ENCODE data around the gene CFAP161. TPM values are rescaled to one million over a fixed set of nuclear protein-coding genes. Genes with fewer than 3 reads are reported as not detected.

Gene CFAP161, protein sequence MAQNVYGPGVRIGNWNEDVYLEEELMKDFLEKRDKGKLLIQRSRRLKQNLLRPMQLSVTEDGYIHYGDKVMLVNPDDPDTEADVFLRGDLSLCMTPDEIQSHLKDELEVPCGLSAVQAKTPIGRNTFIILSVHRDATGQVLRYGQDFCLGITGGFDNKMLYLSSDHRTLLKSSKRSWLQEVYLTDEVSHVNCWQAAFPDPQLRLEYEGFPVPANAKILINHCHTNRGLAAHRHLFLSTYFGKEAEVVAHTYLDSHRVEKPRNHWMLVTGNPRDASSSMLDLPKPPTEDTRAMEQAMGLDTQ
- not detected in 2 replicates for total RNA-seq

- no peak within 1 kb of the TSS for H3K27ac Mint-ChIP-seq
- no peaks in the 10 kb centered on the region for H3K4me1 Mint-ChIP-seq
- peak within 1 kb of the TSS; percentile 15 for H3K4me3 Mint-ChIP-seq
- H3K27me3 Mint-ChIP-seq, result peaks cover 58% of the 10 kb centered on the region
- peak; percentile 62 for DNase-seq
- no peaks in the 10 kb centered on the region for H3K36me3 Mint-ChIP-seq (ENCODE audit: low read depth)
- H3K9me3 Mint-ChIP-seq, result peaks cover 5% of the 10 kb centered on the region
- intact Hi-C loops (cut with micrococcal nuclease), result no loop called here
Observed at GRCh38 chr15:81133782-81134461, at the start of gene CFAP161. CFAP161 (plus strand) TSS chr15:81134270; CDS start chr15:81134330, 60 bp downstream.

DNA sequence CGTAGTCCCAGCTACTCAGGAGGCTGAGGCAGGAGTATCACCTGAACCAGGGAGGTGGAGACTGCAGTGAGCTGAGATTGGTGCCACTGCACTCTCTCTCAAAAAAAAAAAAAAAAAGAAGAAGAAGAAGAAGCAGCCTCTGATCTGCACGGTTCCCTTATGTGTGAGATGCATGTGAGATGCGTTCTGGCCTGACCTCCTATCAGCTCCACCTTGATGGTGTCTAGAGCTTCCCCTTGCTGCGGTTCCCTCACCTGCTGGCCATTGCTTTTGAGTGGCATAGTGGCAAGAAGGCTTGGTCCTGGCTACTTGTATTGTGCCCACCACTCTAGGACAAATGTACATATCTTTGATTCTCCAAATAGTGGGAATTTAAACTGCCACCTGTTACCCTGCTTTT is 49.4 kb upstream of the CFAP161 start:
- Mint-ChIP-seq H3K9me3 (no peaks in the 10 kb centered on the region), H3K27me3 (peaks cover 13% of the 10 kb centered on the region), H3K27ac (no peak overlapping the region), H3K36me3 (ENCODE audit: low read depth) (no peaks in the 10 kb centered on the region), H3K4me1 (peaks cover 11% of the 10 kb centered on the region), H3K4me3 (no peak overlapping the region)
- intact Hi-C loops (cut with micrococcal nuclease), result no loop called here
- no peak for DNase-seq

DNA sequence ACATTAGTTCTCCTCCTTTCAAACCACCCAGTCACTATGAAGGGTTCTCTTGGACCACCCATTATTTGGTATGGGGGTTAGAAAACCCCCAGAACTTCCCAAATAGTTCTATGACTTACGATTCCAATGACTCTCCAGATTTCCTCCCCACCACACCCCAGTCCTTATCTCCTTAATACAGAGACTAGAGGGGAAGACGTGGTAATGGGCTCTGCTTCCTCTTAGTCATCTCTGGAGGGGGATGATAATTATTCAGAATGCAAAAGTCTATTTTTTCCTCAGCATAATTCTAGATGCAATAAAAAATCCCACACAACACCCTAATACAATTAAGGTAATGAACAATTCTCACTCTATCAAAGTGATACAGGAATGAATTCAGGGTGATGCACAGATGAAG is 48.9 kb upstream of the CFAP161 start:
- H3K36me3 Mint-ChIP-seq (ENCODE audit: low read depth), result no peaks in the 10 kb centered on the region
- H3K4me3 Mint-ChIP-seq, result no peak overlapping the region
- H3K27me3 Mint-ChIP-seq, result peaks cover 16% of the 10 kb centered on the region
- H3K4me1 Mint-ChIP-seq, result peaks cover 11% of the 10 kb centered on the region
- DNase-seq, result no peak
- H3K9me3 Mint-ChIP-seq, result no peaks in the 10 kb centered on the region
- H3K27ac Mint-ChIP-seq, result no peak overlapping the region
- intact Hi-C loops (cut with micrococcal nuclease), result no loop called here

DNA sequence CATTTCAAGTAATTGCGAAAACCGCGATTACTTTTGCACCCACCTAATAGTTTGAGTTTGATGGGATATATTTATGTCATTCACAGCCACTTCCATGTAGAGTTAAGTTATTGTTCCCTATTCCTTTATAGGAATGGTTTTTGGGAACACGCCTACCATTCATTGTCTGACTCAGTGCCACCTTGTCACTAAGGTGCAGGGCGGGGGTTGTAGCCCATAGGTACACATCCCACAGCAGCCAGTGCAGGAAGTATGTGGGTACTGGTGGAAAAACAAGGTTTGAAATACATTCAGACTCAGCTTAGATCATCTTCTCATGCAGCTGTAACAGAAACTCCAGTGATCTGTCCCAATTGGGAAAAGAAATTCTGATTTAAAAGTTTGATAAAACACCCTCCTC is 48.2 kb upstream of the CFAP161 start:
- DNase-seq, result no peak
- intact Hi-C loops (cut with micrococcal nuclease), result no loop called here
- no peak overlapping the region for H3K27ac Mint-ChIP-seq

GRCh38 chr15:81087066-81087465 is 47.0 kb upstream of the CFAP161 start:
- Mint-ChIP-seq H3K36me3 (ENCODE audit: low read depth) (no peaks in the 10 kb centered on the region), H3K9me3 (peaks cover 2% of the 10 kb centered on the region), H3K4me3 (no peak overlapping the region), H3K27me3 (peaks cover 20% of the 10 kb centered on the region), H3K27ac (no peak overlapping the region), H3K4me1 (peaks cover 11% of the 10 kb centered on the region)
- DNase-seq, result no peak
- intact Hi-C loops (cut with micrococcal nuclease), result no loop called here

More for the DNA sequence above, 48.2 kb upstream of the CFAP161 start:
- Mint-ChIP-seq H3K36me3 (ENCODE audit: low read depth) (no peaks in the 10 kb centered on the region), H3K4me3 (no peak overlapping the region), H3K4me1 (peaks cover 11% of the 10 kb centered on the region), H3K27me3 (peaks cover 20% of the 10 kb centered on the region), H3K9me3 (no peaks in the 10 kb centered on the region)

- peaks cover 25% of the 10 kb centered on the region for H3K27me3 Mint-ChIP-seq
- peaks cover 8% of the 10 kb centered on the region for H3K9me3 Mint-ChIP-seq
- H3K4me1 Mint-ChIP-seq, result peaks cover 14% of the 10 kb centered on the region
- intact Hi-C loops (cut with micrococcal nuclease), result no loop called here
- H3K36me3 Mint-ChIP-seq (ENCODE audit: low read depth), result no peaks in the 10 kb centered on the region
- no peak overlapping the region for H3K27ac Mint-ChIP-seq
- no peak for DNase-seq
- H3K4me3 Mint-ChIP-seq, result no peak overlapping the region
Observed at GRCh38 chr15:81087694-81088093, 46.4 kb upstream of the CFAP161 start.

- Mint-ChIP-seq H3K27me3 (peaks cover 31% of the 10 kb centered on the region), H3K36me3 (ENCODE audit: low read depth) (no peaks in the 10 kb centered on the region), H3K9me3 (peaks cover 10% of the 10 kb centered on the region), H3K4me1 (peaks cover 15% of the 10 kb centered on the region), H3K27ac (no peak overlapping the region), H3K4me3 (no peak overlapping the region)
- intact Hi-C loops (cut with micrococcal nuclease), result no loop called here
- no peak for DNase-seq
Observed at GRCh38 chr15:81088470-81089013, 45.5 kb upstream of the CFAP161 start.

DNA sequence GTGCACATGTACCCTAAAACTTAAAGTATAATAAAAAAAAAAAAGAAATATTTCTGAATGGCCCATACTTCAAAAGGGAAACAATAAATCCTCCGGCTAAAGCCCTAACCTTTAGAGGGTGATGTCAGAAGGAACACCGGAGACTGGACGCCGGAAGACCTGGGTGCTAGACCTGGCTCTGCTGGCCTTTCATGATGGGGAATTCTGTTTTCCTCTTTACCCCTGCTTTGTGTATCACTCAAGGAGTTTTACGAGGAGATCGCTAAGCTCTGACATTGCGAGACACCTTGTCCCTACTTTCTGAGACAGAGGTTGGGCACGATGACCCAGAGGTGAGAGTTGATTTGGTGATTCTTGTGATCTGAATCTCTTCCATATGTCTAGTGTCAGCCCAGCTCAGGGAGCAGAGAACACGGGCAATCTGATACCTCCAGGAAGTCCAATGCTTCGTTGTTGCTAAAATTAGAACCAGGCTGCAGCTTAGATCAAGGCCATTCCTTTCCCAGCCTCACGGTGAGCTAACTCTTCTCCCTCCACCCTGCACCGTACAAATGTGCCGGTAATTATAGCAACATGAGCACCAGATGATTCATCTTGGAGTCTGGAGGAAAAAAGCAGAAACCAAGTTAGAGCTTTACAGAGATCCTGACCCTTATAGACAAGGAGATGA is 42.0 kb upstream of the CFAP161 start:
- DNase-seq, result no peak
- intact Hi-C loops (cut with micrococcal nuclease), result no loop called here
- Mint-ChIP-seq H3K27me3 (peaks cover 41% of the 10 kb centered on the region), H3K9me3 (peaks cover 10% of the 10 kb centered on the region), H3K4me3 (no peak overlapping the region), H3K4me1 (peaks cover 5% of the 10 kb centered on the region), H3K27ac (no peak overlapping the region), H3K36me3 (ENCODE audit: low read depth) (no peaks in the 10 kb centered on the region)

DNA sequence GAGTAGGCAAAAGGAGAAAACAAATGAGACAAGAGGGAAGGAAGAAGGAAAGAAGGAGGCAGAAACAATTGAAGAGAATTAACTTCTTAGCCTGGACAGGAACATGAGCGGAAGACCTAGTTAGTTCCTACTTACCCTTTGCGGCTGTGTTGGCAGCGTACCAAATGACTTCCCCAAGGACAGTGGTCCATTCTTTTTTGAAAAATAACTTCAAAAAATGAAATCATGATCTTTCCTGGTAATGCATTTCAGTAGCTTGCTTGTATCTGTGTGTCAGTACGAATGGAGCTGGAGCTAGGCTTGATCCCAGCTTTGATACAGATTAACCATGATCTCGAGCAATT is 41.5 kb upstream of the CFAP161 start:
- H3K27ac Mint-ChIP-seq, result no peak overlapping the region
- no peaks in the 10 kb centered on the region for H3K36me3 Mint-ChIP-seq (ENCODE audit: low read depth)
- DNase-seq, result no peak
- H3K4me1 Mint-ChIP-seq, result peaks cover 5% of the 10 kb centered on the region
- no peak overlapping the region for H3K4me3 Mint-ChIP-seq
- H3K27me3 Mint-ChIP-seq, result peaks cover 45% of the 10 kb centered on the region
- intact Hi-C loops (cut with micrococcal nuclease), result no loop called here
- peaks cover 10% of the 10 kb centered on the region for H3K9me3 Mint-ChIP-seq

GRCh38 chr15:81093961-81094360 is 40.1 kb upstream of the CFAP161 start:
- DNase-seq, result no peak
- Mint-ChIP-seq H3K9me3 (peaks cover 10% of the 10 kb centered on the region), H3K27ac (no peak overlapping the region), H3K27me3 (peaks cover 50% of the 10 kb centered on the region), H3K4me1 (peaks cover 15% of the 10 kb centered on the region), H3K36me3 (ENCODE audit: low read depth) (no peaks in the 10 kb centered on the region), H3K4me3 (no peak overlapping the region)
- intact Hi-C loops (cut with micrococcal nuclease), result no loop called here

GRCh38 chr15:81095690-81096365 is 38.2 kb upstream of the CFAP161 start:
- intact Hi-C loops (cut with micrococcal nuclease), result no loop called here
- Mint-ChIP-seq H3K9me3 (peaks cover 10% of the 10 kb centered on the region), H3K27me3 (peaks cover 41% of the 10 kb centered on the region), H3K27ac (no peak overlapping the region), H3K4me1 (peaks cover 16% of the 10 kb centered on the region), H3K4me3 (no peak overlapping the region), H3K36me3 (ENCODE audit: low read depth) (no peaks in the 10 kb centered on the region)
- DNase-seq, result no peak

GRCh38 chr15:81096398-81096797 is 37.7 kb upstream of the CFAP161 start:
- Mint-ChIP-seq H3K9me3 (peaks cover 10% of the 10 kb centered on the region), H3K27ac (no peak overlapping the region), H3K4me1 (peaks cover 16% of the 10 kb centered on the region), H3K27me3 (peaks cover 41% of the 10 kb centered on the region), H3K36me3 (ENCODE audit: low read depth) (no peaks in the 10 kb centered on the region), H3K4me3 (no peak overlapping the region)
- intact Hi-C loops (cut with micrococcal nuclease), result no loop called here
- no peak for DNase-seq

DNA sequence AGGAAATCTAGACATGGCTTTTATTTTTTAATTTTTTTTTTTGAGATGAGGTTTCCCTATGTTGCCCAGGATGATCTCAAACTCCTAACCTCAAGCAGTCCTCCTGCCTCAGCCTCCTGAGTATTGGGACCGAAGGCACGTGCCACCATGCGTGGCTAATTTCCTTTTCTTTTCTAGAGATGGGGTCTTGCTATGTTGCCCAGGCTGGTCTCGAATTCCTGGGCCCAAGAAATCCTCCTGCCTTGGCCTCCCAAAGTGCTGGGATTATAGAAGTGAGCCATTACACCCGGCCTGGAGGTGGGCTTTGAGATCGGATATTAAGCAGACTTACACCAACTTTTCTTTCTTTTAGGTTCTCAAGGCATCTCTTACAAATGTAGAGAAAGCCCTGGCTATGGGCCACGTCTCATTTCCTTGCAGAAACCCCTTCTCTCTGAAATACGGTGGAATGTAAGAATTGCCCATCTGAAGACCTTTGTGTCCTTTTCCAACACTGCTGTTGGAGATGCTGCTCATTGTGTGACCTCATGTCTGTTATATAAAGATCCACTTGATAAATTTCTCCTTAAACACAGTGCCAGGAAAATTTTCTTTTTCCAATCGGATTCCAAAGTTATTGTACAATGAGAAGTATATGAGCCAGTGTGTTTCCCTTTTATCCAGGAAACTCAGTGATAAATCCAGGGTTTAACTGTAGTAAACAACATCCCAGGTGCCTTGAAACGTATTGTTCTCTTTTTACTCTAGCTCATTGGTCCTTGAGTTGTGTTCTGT is 36.8 kb upstream of the CFAP161 start:
- Mint-ChIP-seq H3K27me3 (peaks cover 37% of the 10 kb centered on the region), H3K9me3 (peaks cover 6% of the 10 kb centered on the region), H3K4me3 (no peak overlapping the region), H3K4me1 (peaks cover 16% of the 10 kb centered on the region), H3K36me3 (ENCODE audit: low read depth) (no peaks in the 10 kb centered on the region), H3K27ac (no peak overlapping the region)
- intact Hi-C loops (cut with micrococcal nuclease), result no loop called here
- DNase-seq, result no peak

Data from activated CD4-positive, alpha-beta T cell treated with anti-CD3 and anti-CD28 coated beads, Interleukin-2, amount 10 ng/mL, durations not matched to agents 24 days and 14 days (primary cell).